Measurements from ENCODE around the gene FER. TPM values are rescaled to one million over a fixed set of nuclear protein-coding genes. Genes with fewer than 3 reads are reported as not detected.

The FER gene
- polyA plus RNA-seq, 1 donor (not counting 4 experiments of a cell fraction or from before 2014, with no cell fraction given): 17.1 TPM

DNA sequence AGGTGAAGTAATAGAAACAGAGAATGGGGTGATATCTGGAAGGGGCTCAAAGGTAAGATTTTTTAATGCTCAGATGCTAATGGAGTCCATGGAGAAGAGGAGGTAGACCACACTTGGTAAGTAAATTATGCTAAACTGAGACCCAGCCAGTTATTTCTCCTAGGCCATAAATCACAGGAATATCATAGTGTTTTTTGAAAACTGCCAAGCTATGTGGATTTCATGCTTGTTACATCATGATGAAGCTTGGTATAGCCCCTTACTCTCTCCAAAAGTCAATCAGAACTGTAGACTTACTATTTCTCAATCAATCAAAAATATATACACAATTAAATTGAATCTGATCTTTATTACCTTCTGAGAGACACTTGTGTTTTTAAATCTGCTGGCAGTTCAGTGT is 409.2 kb downstream of the FER start:
- Histone ChIP-seq H3K9me3 (ENCODE audit: control insufficient read depth, low read depth, low read length) (no peaks in the 10 kb centered on the region), H3K79me2 (ENCODE audit: control insufficient read depth, insufficient read depth, low read length) (no peaks in the 10 kb centered on the region), H3K36me3 (ENCODE audit: control insufficient read depth in 2 of 2, extremely low read depth in 1 of 2, insufficient read depth in 2 of 2, low read length in 2 of 2) (no peaks in the 10 kb centered on the region), H3K9me1 (ENCODE audit: control insufficient read depth, extremely low read depth, insufficient read depth, low read length) (no peaks in the 10 kb centered on the region), H4K20me1 (ENCODE audit: control insufficient read depth, extremely low read depth, insufficient read depth, low read length) (no peaks in the 10 kb centered on the region), H3K27ac (ENCODE audit: control insufficient read depth, insufficient read depth, low read length) (no peak overlapping the region), H3K9ac (ENCODE audit: control insufficient read depth, extremely low read depth, insufficient read depth, low read length) (no peak overlapping the region), H3K4me1 (ENCODE audit: control insufficient read depth, extremely low read depth, insufficient read depth, low read length) (no peaks in the 10 kb centered on the region), H2AFZ (ENCODE audit: control insufficient read depth, low read length) (no peak overlapping the region), H3K4me3 (ENCODE audit: control insufficient read depth in 2 of 3, extremely low read depth in 1 of 3, insufficient read depth in 2 of 3, low read depth in 1 of 3, low read length in 3 of 3) (no peak overlapping the region), H3K27me3 (ENCODE audit: control insufficient read depth, extremely low read depth, insufficient read depth, low read length) (no peaks in the 10 kb centered on the region), H3K4me2 (ENCODE audit: control insufficient read depth, extremely low read depth, insufficient read depth, low read depth, low read length) (no peak overlapping the region)
- DNase-seq (ENCODE audit: low read depth, low spot score): no peak
- TF ChIP-seq, protein P1, sequence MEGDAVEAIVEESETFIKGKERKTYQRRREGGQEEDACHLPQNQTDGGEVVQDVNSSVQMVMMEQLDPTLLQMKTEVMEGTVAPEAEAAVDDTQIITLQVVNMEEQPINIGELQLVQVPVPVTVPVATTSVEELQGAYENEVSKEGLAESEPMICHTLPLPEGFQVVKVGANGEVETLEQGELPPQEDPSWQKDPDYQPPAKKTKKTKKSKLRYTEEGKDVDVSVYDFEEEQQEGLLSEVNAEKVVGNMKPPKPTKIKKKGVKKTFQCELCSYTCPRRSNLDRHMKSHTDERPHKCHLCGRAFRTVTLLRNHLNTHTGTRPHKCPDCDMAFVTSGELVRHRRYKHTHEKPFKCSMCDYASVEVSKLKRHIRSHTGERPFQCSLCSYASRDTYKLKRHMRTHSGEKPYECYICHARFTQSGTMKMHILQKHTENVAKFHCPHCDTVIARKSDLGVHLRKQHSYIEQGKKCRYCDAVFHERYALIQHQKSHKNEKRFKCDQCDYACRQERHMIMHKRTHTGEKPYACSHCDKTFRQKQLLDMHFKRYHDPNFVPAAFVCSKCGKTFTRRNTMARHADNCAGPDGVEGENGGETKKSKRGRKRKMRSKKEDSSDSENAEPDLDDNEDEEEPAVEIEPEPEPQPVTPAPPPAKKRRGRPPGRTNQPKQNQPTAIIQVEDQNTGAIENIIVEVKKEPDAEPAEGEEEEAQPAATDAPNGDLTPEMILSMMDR (optimal IDR thresholded peaks at IDR 0.05 in 1 of 3, IDR thresholded peaks at IDR 0.05 in 1 of 3, conservative IDR thresholded peaks at IDR 0.05 in 1 of 3; ENCODE audit: extremely low read depth in 1 of 3, insufficient read depth in 2 of 3, low read length in 3 of 3): no peak
- no peak for TF ChIP-seq EZH2 (IDR thresholded peaks at IDR 0.05; ENCODE audit: low read length)
- FAIRE-seq: no peak
- dilution Hi-C loops (cut with MboI; ENCODE audit: extremely low pct_ligation_motif_present, low sequenced_read_pairs): no loop called here

DNA sequence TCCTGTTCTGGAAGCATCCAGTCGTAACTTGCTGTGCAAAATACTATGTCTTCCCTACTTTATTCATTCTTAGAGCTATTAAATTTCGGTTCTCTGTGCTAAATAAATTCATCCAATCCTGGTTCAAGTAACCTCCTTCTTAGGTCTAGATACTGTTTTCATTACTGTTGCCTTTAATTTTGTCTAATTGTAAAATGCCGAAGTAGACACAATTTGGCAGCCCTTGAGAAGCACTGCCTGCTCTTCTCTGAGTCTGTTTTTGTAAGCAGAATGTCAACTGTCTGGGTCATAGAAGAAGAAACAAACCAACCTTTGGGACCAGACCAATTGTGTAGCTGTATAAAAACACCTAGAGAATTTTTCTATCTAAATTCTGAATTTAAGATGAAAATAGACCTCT is 412.8 kb downstream of the FER start:
- H3K9ac ChIP-seq (ENCODE audit: control insufficient read depth, extremely low read depth, insufficient read depth, low read length): no peak overlapping the region
- TF ChIP-seq, protein P1 (optimal IDR thresholded peaks at IDR 0.05 in 1 of 3, IDR thresholded peaks at IDR 0.05 in 1 of 3, conservative IDR thresholded peaks at IDR 0.05 in 1 of 3; ENCODE audit: extremely low read depth in 1 of 3, insufficient read depth in 2 of 3, low read length in 3 of 3): no peak
- no peak for TF ChIP-seq EZH2 (IDR thresholded peaks at IDR 0.05; ENCODE audit: low read length)
- H3K9me1 ChIP-seq (ENCODE audit: control insufficient read depth, extremely low read depth, insufficient read depth, low read length): no peaks in the 10 kb centered on the region
- H3K27ac ChIP-seq (ENCODE audit: control insufficient read depth, insufficient read depth, low read length): no peak overlapping the region
- no peak overlapping the region for H3K4me3 ChIP-seq (ENCODE audit: control insufficient read depth in 2 of 3, extremely low read depth in 1 of 3, insufficient read depth in 2 of 3, low read depth in 1 of 3, low read length in 3 of 3)
- no peaks in the 10 kb centered on the region for H3K79me2 ChIP-seq (ENCODE audit: control insufficient read depth, insufficient read depth, low read length)
- H3K9me3 ChIP-seq (ENCODE audit: control insufficient read depth, low read depth, low read length): no peaks in the 10 kb centered on the region
- H4K20me1 ChIP-seq (ENCODE audit: control insufficient read depth, extremely low read depth, insufficient read depth, low read length): no peaks in the 10 kb centered on the region
- FAIRE-seq (no peak), DNase-seq (ENCODE audit: low read depth, low spot score) (no peak)
- H3K27me3 ChIP-seq (ENCODE audit: control insufficient read depth, extremely low read depth, insufficient read depth, low read length): no peaks in the 10 kb centered on the region
- dilution Hi-C loops (cut with MboI; ENCODE audit: extremely low pct_ligation_motif_present, low sequenced_read_pairs): no loop called here
- H3K4me2 ChIP-seq (ENCODE audit: control insufficient read depth, extremely low read depth, insufficient read depth, low read depth, low read length): no peak overlapping the region
- H3K4me1 ChIP-seq (ENCODE audit: control insufficient read depth, extremely low read depth, insufficient read depth, low read length): peaks cover 2% of the 10 kb centered on the region
- no peaks in the 10 kb centered on the region for H3K36me3 ChIP-seq (ENCODE audit: control insufficient read depth in 2 of 2, extremely low read depth in 1 of 2, insufficient read depth in 2 of 2, low read length in 2 of 2)
- H2AFZ ChIP-seq (ENCODE audit: control insufficient read depth, low read length): no peak overlapping the region

Measured in keratinocyte (primary cell).